IPS-18a (cell line): Measurements from ENCODE around the gene HEPACAM2.

Experiments used
- H3K27ac ChIP-seq: one replicate; pipeline ENCODE4 v1.5.1; 2013; ENCODE audit warnings: low read length
- H3K27me3 ChIP-seq: one replicate; pipeline ENCODE4 v1.6.1; 2013; ENCODE audit warnings: mild to moderate bottlenecking, low read length; ENCODE audit not compliant: control insufficient read depth, insufficient read depth
- H3K36me3 ChIP-seq: one replicate; pipeline ENCODE4 v1.6.1; 2013; ENCODE audit warnings: low read depth, low read length; ENCODE audit not compliant: control insufficient read depth
- H3K4me1 ChIP-seq: one replicate; pipeline ENCODE4 v1.6.1; 2013; ENCODE audit warnings: low read depth, low read length; ENCODE audit not compliant: control insufficient read depth
- H3K4me3 ChIP-seq: one replicate; pipeline ENCODE4 v1.5.1; 2013; ENCODE audit warnings: low read length
- H3K9ac ChIP-seq: one replicate; pipeline ENCODE4 v1.6.1; 2013; ENCODE audit warnings: mild to moderate bottlenecking, low read length, moderate library complexity
- H3K9me3 ChIP-seq: one replicate; pipeline ENCODE4 v1.6.1; 2013; ENCODE audit warnings: low read depth, low read length; ENCODE audit not compliant: control insufficient read depth

Gene HEPACAM2

DNA sequence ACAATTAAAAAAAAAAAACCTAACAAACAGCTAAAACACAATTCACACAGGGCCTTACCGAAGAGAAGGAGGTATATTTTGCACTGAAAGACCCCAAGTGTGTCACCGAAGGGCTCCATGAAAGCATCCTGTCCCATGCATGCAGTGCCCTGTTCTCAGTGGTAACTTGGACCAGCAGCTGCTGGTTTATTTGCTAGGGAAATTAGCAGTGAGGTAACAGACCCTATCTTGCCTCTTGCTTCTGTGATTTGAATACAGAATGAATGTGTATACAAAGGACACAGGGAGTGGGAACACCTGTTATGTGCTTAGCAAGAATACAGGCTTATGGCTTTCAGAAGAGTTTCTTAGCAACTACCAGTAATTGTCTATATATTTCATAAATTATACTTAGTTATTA lies at the start of gene HEPACAM2:
HEPACAM2 (minus strand) TSS at position 160 of the 400 bp plus-strand sequence.
- Histone ChIP-seq H3K27ac (no peak within 1 kb of the TSS), H3K36me3 (no peaks in the 10 kb centered on the region), H3K9ac (no peak within 1 kb of the TSS), H3K4me3 (no peak within 1 kb of the TSS), H3K27me3 (peaks cover 5% of the 10 kb centered on the region), H3K9me3 (no peaks in the 10 kb centered on the region), H3K4me1 (peaks cover 2% of the 10 kb centered on the region)

DNA sequence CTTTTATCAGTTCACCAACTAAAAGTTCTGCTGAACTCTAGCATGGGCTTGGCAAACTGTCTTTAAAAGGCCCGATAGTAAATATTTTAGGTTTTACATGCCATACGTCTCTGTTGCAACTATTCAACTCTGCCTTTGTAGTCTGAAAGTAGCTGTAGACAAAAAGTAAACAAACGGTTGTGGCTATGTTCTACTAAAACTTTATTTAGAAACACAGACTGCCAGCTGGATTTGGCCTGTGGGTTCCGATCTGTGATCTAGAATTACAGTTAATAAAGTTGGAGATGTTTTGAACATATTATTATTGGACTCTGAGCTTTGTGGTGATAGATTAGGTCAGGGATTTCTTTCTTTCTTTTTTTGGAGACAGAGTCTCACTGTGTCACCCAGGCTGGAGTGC lies 39.0 kb upstream of the HEPACAM2 start:
- Histone ChIP-seq H3K27ac (no peak overlapping the region), H3K9me3 (no peaks in the 10 kb centered on the region), H3K9ac (no peak overlapping the region), H3K4me1 (no peaks in the 10 kb centered on the region), H3K36me3 (no peaks in the 10 kb centered on the region), H3K4me3 (no peak overlapping the region), H3K27me3 (no peaks in the 10 kb centered on the region)

DNA sequence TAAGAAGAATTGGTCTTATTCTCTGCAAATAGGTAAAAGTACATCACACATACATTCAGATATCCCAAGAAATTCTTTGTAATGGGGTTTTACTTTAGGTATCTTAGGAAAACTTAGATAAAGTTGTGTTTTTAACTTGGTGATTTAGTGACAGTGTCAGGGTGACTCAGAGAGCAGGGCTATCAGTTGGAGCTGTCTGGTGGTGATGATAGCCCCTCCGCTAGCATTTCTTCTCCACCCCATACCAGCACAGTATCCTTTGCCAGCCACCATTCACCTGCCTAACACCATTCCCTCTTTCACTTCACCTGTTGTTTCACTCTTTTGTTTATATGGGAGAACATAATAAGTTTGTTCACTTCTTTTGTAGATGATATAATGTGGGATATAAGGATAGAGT lies 36.3 kb upstream of the HEPACAM2 start:
- Histone ChIP-seq H3K9me3 (no peaks in the 10 kb centered on the region), H3K36me3 (peaks cover 3% of the 10 kb centered on the region), H3K4me3 (no peak overlapping the region), H3K27ac (no peak overlapping the region), H3K27me3 (no peaks in the 10 kb centered on the region), H3K9ac (no peak overlapping the region), H3K4me1 (no peaks in the 10 kb centered on the region)

DNA sequence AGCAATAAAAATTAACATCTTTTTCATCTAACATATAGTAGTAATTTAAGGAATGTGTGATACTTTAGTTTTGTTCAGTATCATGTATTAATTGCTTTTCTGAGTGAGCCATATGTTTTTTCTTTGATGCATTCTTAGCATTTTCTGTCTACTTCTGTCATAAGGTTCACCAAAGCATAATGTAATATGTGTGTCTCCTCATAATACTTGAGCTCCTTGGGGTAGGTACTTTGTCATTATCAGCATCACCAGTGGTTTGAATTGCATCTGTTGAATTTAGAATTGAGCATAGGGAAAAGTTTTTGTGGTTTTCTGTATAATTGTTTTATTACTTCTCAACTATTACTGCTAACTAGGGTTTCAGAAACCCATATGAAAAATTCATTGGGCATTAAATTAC lies 32.4 kb upstream of the HEPACAM2 start:
- no peaks in the 10 kb centered on the region for H3K27me3 ChIP-seq
- no peak overlapping the region for H3K27ac ChIP-seq
- H3K9ac ChIP-seq = no peak overlapping the region
- no peaks in the 10 kb centered on the region for H3K4me1 ChIP-seq
- H3K4me3 ChIP-seq = no peak overlapping the region
- peaks cover 3% of the 10 kb centered on the region for H3K36me3 ChIP-seq
- no peaks in the 10 kb centered on the region for H3K9me3 ChIP-seq

DNA sequence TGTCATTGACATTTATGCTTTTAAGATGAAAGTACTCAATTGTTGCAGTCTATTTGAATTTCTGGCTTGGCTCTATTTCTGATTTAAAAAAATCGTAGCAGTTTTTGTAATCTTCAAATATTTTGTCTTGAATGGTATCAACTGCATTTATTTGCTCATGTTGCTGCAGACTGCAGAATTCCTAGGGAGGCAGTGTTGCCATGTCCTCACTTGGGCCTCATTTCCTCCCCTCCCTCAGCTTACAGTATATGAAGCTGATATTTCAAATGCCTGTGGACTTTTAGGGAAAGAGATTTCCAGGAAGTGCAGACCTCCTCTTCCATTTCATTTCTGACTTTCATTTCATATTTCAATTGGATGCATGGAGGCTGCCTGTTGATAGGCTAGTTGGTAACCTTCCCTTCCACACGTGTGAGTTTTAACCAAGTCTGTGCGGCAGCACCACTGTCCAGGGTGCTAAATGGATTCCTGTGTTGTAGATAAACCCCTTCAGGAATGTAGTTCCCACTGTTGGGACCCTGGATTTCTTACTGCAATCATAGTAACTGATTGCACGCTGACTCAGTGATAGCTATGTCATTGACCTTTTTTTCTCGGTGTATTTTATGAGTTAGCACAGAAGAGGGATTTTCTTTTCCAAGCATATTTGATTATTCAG lies 23.4 kb upstream of the HEPACAM2 start:
- no peaks in the 10 kb centered on the region for H3K4me1 ChIP-seq
- H3K36me3 ChIP-seq = no peaks in the 10 kb centered on the region
- H3K9ac ChIP-seq = no peak overlapping the region
- H3K27ac ChIP-seq = no peak overlapping the region
- no peaks in the 10 kb centered on the region for H3K27me3 ChIP-seq
- H3K9me3 ChIP-seq = no peaks in the 10 kb centered on the region
- H3K4me3 ChIP-seq = no peak overlapping the region

DNA sequence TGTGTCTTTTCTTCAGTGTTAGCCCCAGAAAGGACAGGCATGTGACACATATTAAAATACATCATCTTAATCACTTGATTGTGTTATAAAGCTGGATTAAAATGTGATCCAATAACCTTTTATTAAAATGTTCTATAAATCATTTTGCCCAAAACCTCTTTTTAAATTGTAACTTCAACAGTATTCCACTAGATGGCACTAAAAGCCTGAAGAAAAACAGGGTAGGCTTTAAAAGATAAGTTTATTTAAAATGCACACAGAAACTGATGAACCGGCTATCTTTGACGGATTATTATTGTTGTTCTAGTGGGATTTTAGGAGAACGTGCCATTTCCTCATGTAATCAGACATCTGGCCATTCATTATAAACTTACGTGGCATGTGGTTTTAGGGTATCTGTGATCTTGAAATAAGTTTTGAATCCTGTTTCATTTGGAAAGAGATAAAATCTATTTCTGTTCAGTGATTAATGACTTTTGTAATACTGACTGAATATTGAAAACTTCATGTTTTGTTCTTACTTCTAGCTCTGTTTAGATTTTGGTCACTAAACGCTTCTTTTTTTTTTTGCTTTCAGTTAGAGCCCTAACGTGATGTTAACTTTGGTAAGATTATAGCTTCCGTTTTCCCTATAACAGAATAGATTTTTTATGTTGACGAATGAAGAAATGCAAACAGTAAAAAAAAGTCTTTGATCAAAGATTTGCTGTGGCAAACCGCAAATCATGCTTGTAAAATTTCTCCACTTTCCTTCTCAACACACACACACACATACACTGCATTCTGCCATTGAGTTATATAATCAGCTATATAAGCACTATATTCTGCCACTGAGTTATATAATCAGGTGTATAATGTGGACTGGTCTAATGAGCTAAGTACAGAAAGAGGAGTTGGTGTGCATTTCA lies 19.5 kb upstream of the HEPACAM2 start:
- H3K27ac ChIP-seq = no peak overlapping the region
- no peak overlapping the region for H3K4me3 ChIP-seq
- no peak overlapping the region for H3K9ac ChIP-seq
- no peaks in the 10 kb centered on the region for H3K9me3 ChIP-seq
- no peaks in the 10 kb centered on the region for H3K4me1 ChIP-seq
- H3K27me3 ChIP-seq = no peaks in the 10 kb centered on the region
- no peaks in the 10 kb centered on the region for H3K36me3 ChIP-seq

DNA sequence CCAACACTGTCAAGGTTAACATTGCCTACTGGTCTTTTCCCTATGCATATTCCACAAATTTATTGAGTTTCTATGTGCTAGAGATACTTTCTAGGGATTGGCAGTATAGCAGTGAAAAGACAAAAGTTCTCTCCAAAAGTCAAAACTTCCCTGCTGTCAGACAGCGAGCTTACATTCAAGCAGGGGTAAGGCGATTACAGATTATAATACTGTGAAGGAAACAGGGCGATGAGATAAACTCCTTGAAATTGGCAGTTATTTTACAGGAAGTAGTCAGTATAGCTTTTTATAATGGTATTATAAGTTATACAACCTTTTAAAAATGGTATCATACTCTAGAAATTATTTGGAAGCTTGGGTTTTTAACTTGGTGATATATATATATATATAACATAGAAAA lies 15.8 kb upstream of the HEPACAM2 start:
- Histone ChIP-seq H3K27ac (no peak overlapping the region), H3K9ac (no peak overlapping the region), H3K27me3 (no peaks in the 10 kb centered on the region), H3K36me3 (no peaks in the 10 kb centered on the region), H3K9me3 (no peaks in the 10 kb centered on the region), H3K4me1 (no peaks in the 10 kb centered on the region), H3K4me3 (no peak overlapping the region)

DNA sequence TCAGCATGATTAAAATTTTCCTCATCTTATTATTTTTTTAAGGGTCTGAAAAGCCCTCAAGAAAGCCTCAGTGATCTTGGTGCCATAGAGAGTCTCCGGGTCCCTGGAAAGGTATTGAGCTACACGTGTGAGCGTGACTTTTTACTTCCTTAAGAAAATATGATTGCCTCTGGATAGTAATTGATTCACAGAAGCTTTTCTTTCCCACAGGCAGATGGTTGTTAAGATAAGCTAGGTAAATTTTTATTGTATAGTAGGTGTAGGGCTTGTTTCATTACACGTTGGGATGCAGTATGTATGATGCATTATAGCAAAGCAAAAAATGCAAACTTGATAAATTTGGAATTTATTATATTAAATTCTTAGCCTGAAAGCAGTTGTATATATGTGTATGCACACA lies 13.6 kb upstream of the HEPACAM2 start:
- Histone ChIP-seq H3K9me3 (no peaks in the 10 kb centered on the region), H3K27ac (no peak overlapping the region), H3K4me3 (no peak overlapping the region), H3K27me3 (no peaks in the 10 kb centered on the region), H3K4me1 (no peaks in the 10 kb centered on the region), H3K36me3 (no peaks in the 10 kb centered on the region), H3K9ac (no peak overlapping the region)

DNA sequence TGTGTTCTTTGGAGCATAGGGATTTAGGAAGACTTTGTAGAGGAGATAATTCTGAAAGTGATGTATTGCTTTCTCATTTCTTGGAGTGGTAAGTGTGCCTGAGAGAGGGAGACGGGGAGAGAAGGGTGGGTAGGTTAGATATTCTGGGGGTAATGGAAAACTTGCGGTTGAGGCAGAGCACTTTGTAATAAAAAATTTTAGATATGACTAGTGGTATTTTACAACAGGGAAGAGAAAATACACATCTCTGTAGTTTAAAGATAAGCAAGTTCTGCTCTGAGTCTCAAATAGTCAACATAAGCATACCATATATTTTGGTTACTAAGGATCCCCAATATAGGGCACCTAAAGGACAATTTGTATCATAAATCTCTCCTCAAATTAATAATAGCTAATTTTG lies 12.5 kb upstream of the HEPACAM2 start:
- Histone ChIP-seq H3K27ac (no peak overlapping the region), H3K9ac (no peak overlapping the region), H3K36me3 (no peaks in the 10 kb centered on the region), H3K27me3 (no peaks in the 10 kb centered on the region), H3K4me1 (no peaks in the 10 kb centered on the region), H3K4me3 (no peak overlapping the region), H3K9me3 (no peaks in the 10 kb centered on the region)

DNA sequence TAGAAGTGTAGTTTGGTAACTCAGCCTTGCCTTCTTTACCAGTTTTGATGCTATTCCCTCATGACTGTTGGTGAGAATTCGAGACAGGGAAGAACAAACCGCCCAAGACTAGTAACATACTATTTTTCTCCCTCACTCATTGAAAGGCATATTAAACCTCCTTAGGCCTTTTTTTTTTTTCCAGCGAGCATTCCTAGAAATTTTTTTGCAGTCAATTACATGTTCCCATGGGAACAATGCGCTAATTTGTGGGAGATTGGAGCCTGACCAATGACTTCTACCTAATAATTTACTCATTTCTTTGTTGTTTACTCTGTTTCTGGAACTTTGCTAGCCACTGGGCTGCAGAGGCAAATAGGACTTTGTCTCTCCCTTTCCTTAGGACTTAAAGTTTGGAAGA lies 11.9 kb upstream of the HEPACAM2 start:
- no peak overlapping the region for H3K9ac ChIP-seq
- no peaks in the 10 kb centered on the region for H3K36me3 ChIP-seq
- H3K27me3 ChIP-seq = no peaks in the 10 kb centered on the region
- no peaks in the 10 kb centered on the region for H3K9me3 ChIP-seq
- no peak overlapping the region for H3K4me3 ChIP-seq
- no peaks in the 10 kb centered on the region for H3K4me1 ChIP-seq
- no peak overlapping the region for H3K27ac ChIP-seq

DNA sequence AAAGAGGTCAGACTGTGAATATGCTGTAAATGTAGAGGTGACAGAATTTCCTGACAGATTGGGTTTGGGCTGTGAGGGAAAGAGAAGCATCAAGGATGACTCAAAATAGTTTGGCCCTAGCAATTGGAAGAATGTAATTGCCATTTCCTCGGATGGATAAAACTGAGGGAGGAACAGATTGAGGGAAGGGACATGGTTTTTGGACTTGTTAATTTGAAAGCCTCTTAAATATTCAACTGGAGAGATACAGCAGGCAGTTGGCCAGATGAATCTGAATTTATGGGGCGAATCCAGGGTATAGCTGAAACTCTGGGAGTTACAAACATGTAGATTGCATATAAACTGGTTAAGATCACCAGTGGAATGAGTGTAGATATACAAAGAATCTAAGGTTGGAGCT lies 9.3 kb upstream of the HEPACAM2 start:
- Histone ChIP-seq H3K36me3 (no peaks in the 10 kb centered on the region), H3K27ac (no peak overlapping the region), H3K27me3 (peaks cover 2% of the 10 kb centered on the region), H3K9ac (no peak overlapping the region), H3K9me3 (no peaks in the 10 kb centered on the region), H3K4me1 (peaks cover 4% of the 10 kb centered on the region), H3K4me3 (no peak overlapping the region)

DNA sequence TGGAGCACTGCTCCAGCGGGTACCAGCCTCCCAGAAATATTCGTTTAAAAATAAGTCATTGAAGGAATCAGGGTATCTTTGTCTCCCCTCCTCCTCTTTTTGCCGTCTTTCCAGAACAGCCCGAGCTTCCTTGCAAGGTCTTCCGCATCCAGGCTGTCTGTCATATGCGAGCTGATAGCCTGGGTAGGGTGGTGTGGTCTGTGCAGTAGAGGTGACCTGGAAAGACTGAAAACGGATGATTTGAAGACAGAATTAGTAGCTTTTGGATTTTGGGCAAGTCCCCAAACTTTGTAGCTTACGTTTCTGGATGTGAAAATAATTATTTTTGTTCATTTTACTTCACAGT lies 6.4 kb upstream of the HEPACAM2 start:
- Histone ChIP-seq H3K4me3 (peak overlapping the region; percentile 93), H3K4me1 (peaks cover 4% of the 10 kb centered on the region), H3K9ac (peak overlapping the region; percentile 14), H3K9me3 (no peaks in the 10 kb centered on the region), H3K36me3 (no peaks in the 10 kb centered on the region), H3K27me3 (peaks cover 5% of the 10 kb centered on the region), H3K27ac (no peak overlapping the region)
